Psoas muscle (tissue), 8 donors: ENCODE data around the gene TCF20. TPM values are rescaled to one million over a fixed set of nuclear protein-coding genes. Genes with fewer than 3 reads are reported as not detected.

ENCODE experiments used
- ATAC-seq, 4 donors: fragments of 200-7000 bp; cut with Tn5 transposase; one replicate each; pipeline ENCODE4 v1.9.1; 2020; ENCODE audit warnings: moderate library complexity in 3 of 4, mild to moderate bottlenecking in 2 of 4
- DNase-seq, 2 donors: peaks; one replicate each; pipeline ENCODE4 v3.0.0-alpha.2; 2020
- H3K27ac ChIP-seq: fragments of 200-600 bp; one replicate; pipeline ENCODE4 v1.8.0; 2022
- H3K27me3 ChIP-seq, 3 donors: fragments of 200-600 bp in 1 of 3; one replicate each; pipeline versions ENCODE4 v1.6.1 to v1.8.0; 2013 to 2022; ENCODE audit warnings: low read length in 2 of 3, mild to moderate bottlenecking in 2 of 3, moderate library complexity in 1 of 3; ENCODE audit not compliant: insufficient read depth in 3 of 3
- H3K36me3 ChIP-seq, 2 donors: fragments of 200-600 bp in 1 of 2; one replicate each; pipeline versions ENCODE4 v1.6.1 to v1.8.0; 2013 to 2022; ENCODE audit warnings: low read depth in 1 of 2, mild to moderate bottlenecking in 1 of 2, moderate library complexity in 1 of 2; ENCODE audit not compliant: insufficient read depth in 1 of 2
- H3K4me1 ChIP-seq: fragments of 200-600 bp; one replicate; pipeline ENCODE4 v1.8.0; 2022
- H3K4me3 ChIP-seq: fragments of 200-600 bp; one replicate; pipeline ENCODE4 v1.8.0; 2022; ENCODE audit warnings: mild to moderate bottlenecking
- H3K9me3 ChIP-seq: fragments of 200-600 bp; one replicate; pipeline ENCODE4 v1.8.0; 2022
- CTCF ChIP-seq: fragments of 200-600 bp; IDR thresholded peaks from one replicate; pipeline ENCODE4 v1.8.0; 2022; ENCODE audit warnings: antibody characterized with exemption
- WGBS, 3 donors: extraction: QIAGEN DNeasy Blood & Tissue Kit; methylation state at CpG; one replicate each; pipeline versions ENCODE4 v1.1.6 to v1.1.7; 2013; 5-methylcytosine and 5-hydroxymethylcytosine counted together
- intact Hi-C, 2 donors: fragments of 100-400 bp; cut with DNase I; formaldehyde crosslinking; loops; one replicate each; pipeline versions ENCODE4 v1.11.0 to v1.14.2; 2022
- polyA plus RNA-seq, 3 donors: library from polyadenylated mRNA; stranded (reverse); fragments of 200-250 nt; gene quantifications; one replicate each; pipeline ENCODE4 v1.2.3, GENCODE V29; 2013
- total RNA-seq, 4 donors: library from RNA; stranded (reverse); fragmentation: NEBNext Ultra II Directional in 2 of 4; extraction: Animal tissue kit (Norgen Biotek cat#: 25700) in 2 of 4; gene quantifications; one replicate each; pipeline versions ENCODE4 v1.2.1 to v1.2.4, GENCODE V29; 2021 to 2023
- donor health status: healthy with polysubstance abuse.
- donor health status: DM: no; HTN: no; CAD: no; lungs with moderate emphysema.
- donor health status: Bipolar disorder and iron deficiency.
- donor health status: healthy.
- donor health status: DM: yes; HTN: yes; CAD: no.
- donor health status: DM: no; HTN: no; CAD: no.
- donor health status: DM: no; HTN: no; CAD: no.
- donor health status: DM: yes; HTN: yes; CAD: no.

Gene TCF20
- total and polyA plus RNA-seq, 7 donors: 3.2 to 14.9 (median 10.1) TPM

- H3K4me1 ChIP-seq: no peaks in the 10 kb centered on the region
- no peak overlapping the region for H3K4me3 ChIP-seq
- H3K27me3 ChIP-seq: peaks cover 0 to 31% (median 9%) of the 10 kb centered on the region in 3 donors
- H3K27ac ChIP-seq: no peak overlapping the region
- WGBS, 3 donors: 73 to 83% (median 80%) methylated on average over 7 of the region's 7 CpGs
- no peak for DNase-seq
- no peaks in the 10 kb centered on the region for H3K36me3 ChIP-seq
- H3K9me3 ChIP-seq: no peaks in the 10 kb centered on the region
- TF ChIP-seq CTCF: no peak
- no peak for ATAC-seq
- intact Hi-C loops: no loop called here
Observed at GRCh38 chr22:42313204-42313603, 42.8 kb upstream of the TCF20 start.

DNA sequence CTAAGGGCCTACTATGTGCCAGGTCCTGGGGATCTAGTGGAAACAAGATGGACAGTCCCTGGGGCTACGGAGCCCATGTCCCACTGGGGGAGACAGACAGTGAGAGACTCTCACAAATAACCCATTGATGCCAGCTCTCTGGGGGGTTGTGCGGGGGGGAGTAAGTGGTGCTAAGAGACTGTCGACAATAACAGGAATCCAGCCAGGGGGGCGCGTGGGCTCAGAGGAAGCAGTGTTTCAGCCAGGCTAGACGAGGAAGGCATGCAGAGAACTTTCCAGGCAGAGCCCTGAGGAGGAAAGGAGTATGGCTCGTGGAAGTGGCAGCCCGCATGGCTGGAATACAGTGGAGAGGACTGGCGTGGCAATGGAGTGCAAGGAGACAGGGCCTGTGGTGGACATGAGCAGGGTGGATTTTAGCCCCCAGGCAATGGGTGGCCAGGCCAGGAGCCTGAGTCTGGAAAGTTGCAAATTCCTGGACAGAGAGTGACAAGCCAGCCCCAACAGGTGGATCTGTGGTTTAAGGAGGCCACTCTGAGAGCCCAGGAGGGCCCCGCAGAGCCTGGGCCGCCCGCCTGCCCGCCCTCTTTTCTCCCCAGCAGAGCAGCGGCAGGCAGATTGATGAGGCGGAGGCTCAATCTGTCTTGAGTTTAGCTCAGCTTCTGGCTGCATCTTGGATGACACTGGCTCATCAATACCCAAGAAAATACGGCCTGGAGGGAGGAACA, 40.0 kb upstream of the TCF20 start:
- WGBS, 3 donors: 71 to 80% (median 73%) methylated on average over 16 of the region's 16 CpGs
- DNase-seq (no peak), ATAC-seq (no peak)
- Histone ChIP-seq H3K27me3 (peaks cover 0 to 40% (median 3%) of the 10 kb centered on the region in 3 donors), H3K4me1 (no peaks in the 10 kb centered on the region), H3K36me3 (no peaks in the 10 kb centered on the region), H3K9me3 (no peaks in the 10 kb centered on the region), H3K27ac (no peak overlapping the region), H3K4me3 (no peak overlapping the region)
- intact Hi-C loops: no loop called here
- TF ChIP-seq CTCF: no peak

- no peak for TF ChIP-seq CTCF
- DNase-seq (no peak), ATAC-seq (no peak)
- WGBS, 3 donors: 86 to 97% (median 96%) methylated on average over 3 of the region's 3 CpGs
- Histone ChIP-seq H3K4me1 (no peaks in the 10 kb centered on the region), H3K27ac (no peak overlapping the region), H3K4me3 (no peak overlapping the region), H3K9me3 (no peaks in the 10 kb centered on the region), H3K36me3 (no peaks in the 10 kb centered on the region), H3K27me3 (peaks cover 0 to 41% (median 6%) of the 10 kb centered on the region in 3 donors)
- intact Hi-C loops: no loop called here
Observed at GRCh38 chr22:42309865-42310264, 39.4 kb upstream of the TCF20 start.

- no peak for TF ChIP-seq CTCF
- H3K9me3 ChIP-seq: no peaks in the 10 kb centered on the region
- WGBS, 3 donors: 83 to 90% (median 84%) methylated on average over 15 to 17 of the region's 17 CpGs
- no peaks in the 10 kb centered on the region for H3K4me1 ChIP-seq
- no peak overlapping the region for H3K27ac ChIP-seq
- ATAC-seq: no peak
- intact Hi-C loops: no loop called here
- H3K36me3 ChIP-seq: no peaks in the 10 kb centered on the region
- H3K27me3 ChIP-seq: peaks cover 0 to 50% (median 5%) of the 10 kb centered on the region in 3 donors
- no peak for DNase-seq
- no peak overlapping the region for H3K4me3 ChIP-seq
Observed at GRCh38 chr22:42308892-42309468, 38.5 kb upstream of the TCF20 start.
